ENCODE results near the gene CACNB3. TPM values are rescaled to one million over a fixed set of nuclear protein-coding genes. Genes with fewer than 3 reads are reported as not detected.

Gene CACNB3
- total and polyA plus RNA-seq, 2 of the 8 experiments (the other 6 are each of a cell fraction or from before 2014, with no cell fraction given), result 12.5 to 16.0 TPM

- CTCF ChIA-PET (ENCODE audit: partially characterized antibody), result interaction anchor here (0.9 to 26.4 kb wide), 5 partner anchors 13 to 119 kb away, joined by 3 to 678 read pairs (median 5); partner anchors contain the start of gene DDX23
- Histone ChIP-seq H3K23me2 (ENCODE audit: low read depth, low read length) (peaks cover 8% of the 10 kb centered on the region; the same call in 1 of the 2 replicates), H4K91ac (replicated peaks; ENCODE audit: insufficient read length, low read length) (no peak overlapping the region), H4K20me1 (replicated peaks in 1 of 2; ENCODE audit: control insufficient read depth in 1 of 2, insufficient read depth in 2 of 2, low read length in 2 of 2) (peaks cover 3 to 9% of the 10 kb centered on the region in 2 experiments), H3K56ac (replicated peaks; ENCODE audit: insufficient read length, low read depth, low read length) (no peak overlapping the region), H3K27ac (ENCODE audit: low read depth, low read length) (no peak overlapping the region), H3K4ac (replicated peaks; ENCODE audit: insufficient read length, low read depth, low read length) (no peak overlapping the region), H3K36me3 (ENCODE audit: control insufficient read depth in 2 of 4, insufficient read depth in 4 of 4, low read length in 3 of 4) (no peaks in the 10 kb centered on the region), H3K4me2 (ENCODE audit: insufficient read depth in 1 of 2, low read depth in 2 of 2, low read length in 2 of 2) (no peak overlapping the region), H2BK20ac (ENCODE audit: low read length) (no peak overlapping the region), H2AK5ac (ENCODE audit: low read depth, low read length) (no peak overlapping the region), H3K27me3 (replicated peaks in 1 of 4; ENCODE audit: control insufficient read depth in 3 of 4, extremely low read depth in 1 of 4, insufficient read depth in 3 of 4, low read length in 3 of 4) (no peaks in the 10 kb centered on the region), H3K79me2 (ENCODE audit: control insufficient read depth in 1 of 2, insufficient read depth in 2 of 2, low read length in 2 of 2) (peaks cover 3 to 14% of the 10 kb centered on the region in 2 experiments; a peak in 3 of 4 replicates), H3K9me3 (ENCODE audit: insufficient read depth in 2 of 2, low read depth in 1 of 2, low read length in 1 of 2) (no peaks in the 10 kb centered on the region), H3K23ac (ENCODE audit: insufficient read length) (no peak overlapping the region), H2BK12ac (ENCODE audit: low read depth, low read length) (no peak overlapping the region), H2BK15ac (ENCODE audit: low read length) (no peak overlapping the region), H3K4me3 (ENCODE audit: extremely low read depth in 1 of 4, insufficient read depth in 2 of 4, low read depth in 3 of 4, low read length in 4 of 4) (no peak overlapping the region), H3K4me1 (replicated peaks in 1 of 4; ENCODE audit: control insufficient read depth in 3 of 4, insufficient read depth in 4 of 4, low read length in 3 of 4) (peaks cover 3 to 13% (median 9%) of the 10 kb centered on the region in 4 experiments), H4K5ac (ENCODE audit: insufficient read length, low read depth, low read length) (no peak overlapping the region), H3K79me1 (ENCODE audit: low read depth, low read length) (no peaks in the 10 kb centered on the region), H3K14ac (ENCODE audit: insufficient read length) (no peak overlapping the region), H2AFZ (ENCODE audit: low read length) (no peak overlapping the region), H3K9ac (replicated peaks in 1 of 4; ENCODE audit: extremely low read depth in 1 of 4, low read depth in 3 of 4, low read length in 3 of 4) (no peak overlapping the region), H2BK120ac (replicated peaks; ENCODE audit: low read depth, low read length) (no peak overlapping the region), H4K8ac (ENCODE audit: extremely low read depth, insufficient read depth, low read length) (no peak overlapping the region), H3K18ac (ENCODE audit: extremely low read depth, low read length) (no peak overlapping the region), H2BK5ac (ENCODE audit: low read depth, low read length) (no peak overlapping the region)
- no peak for DNase-seq (ENCODE audit: low read depth in 1 of 2, low spot score in 2 of 2)
- no peak for FAIRE-seq
- WGBS, 2 experiments (ENCODE audit: extremely low coverage in 1 of 2, insufficient coverage in 1 of 2, insufficient read length in 1 of 2, insufficient replicate concordance in 2 of 2, low coverage in 1 of 2, low lambda C conversion rate in 2 of 2, missing lambda C conversion rate in 1 of 2), result 90 to 100% methylated on average over 1 to 2 of the region's 2 CpGs
- POLR2A ChIA-PET (ENCODE audit: partially characterized antibody), result interaction anchor here (22.9 to 23.7 kb wide), 2 partner anchors 9 to 12 kb away, joined by 651 read pairs; partner anchors contain the start of genes DDX23 and RND1
- no peak for TF ChIP-seq NRF1 (IDR thresholded peaks at IDR 0.05; ENCODE audit: low read depth, low read length)
- no peak for TF ChIP-seq HDAC2 (IDR thresholded peaks at IDR 0.05; ENCODE audit: borderline replicate concordance in 1 of 2, low read depth in 2 of 2, low read length in 2 of 2)
- TF ChIP-seq TAF7 (optimal IDR thresholded peaks at IDR 0.05; ENCODE audit: borderline replicate concordance, low read depth, low read length), result no peak
- no peak for TF ChIP-seq ASH2L (IDR thresholded peaks at IDR 0.05; ENCODE audit: low read length)
- no peak for TF ChIP-seq CHD1 (IDR thresholded peaks at IDR 0.05; ENCODE audit: low read depth, low read length)
- TF ChIP-seq SRF (IDR thresholded peaks at IDR 0.05; ENCODE audit: low read depth, low read length), result no peak
Measured at GRCh38 chr12:48869191-48869590, 50.9 kb downstream of the CACNB3 start.

Measured in H1 (cell line).